ENCODE measurements around the gene HYAL3. TPM values are rescaled to one million over a fixed set of nuclear protein-coding genes. Genes with fewer than 3 reads are reported as not detected.
A peak's percentile ranks its signal among the peaks of the same experiment; 100 is the strongest.

The HYAL3 gene
- 6.6 TPM for total RNA-seq

GRCh38 chr3:50298836-50299637, at the start of gene HYAL3, which contains the start of gene NAA80:
Gene HYAL3, minus strand, starts transcription at chr3:50299405. Its CDS starts 3,803 bp downstream, at chr3:50295602.
Gene NAA80, minus strand, starts transcription at chr3:50299405. Its CDS starts 1,942 bp downstream, at chr3:50297463.
- peak; percentile 100 for DNase-seq

- peak; percentile 29 for DNase-seq
These were observed 48.1 kb upstream of the HYAL3 start for GRCh38 chr3:50347187-50347813.

- peak; percentile 14 for DNase-seq
These were observed 46.5 kb upstream of the HYAL3 start, which contains the start of gene ZMYND10 for GRCh38 chr3:50345586-50346234. Gene ZMYND10, minus strand, starts transcription at chr3:50345732. Its CDS starts 153 bp downstream, at chr3:50345579.

GRCh38 chr3:50345008-50345407, 45.8 kb upstream of the HYAL3 start:
- no peak for DNase-seq

GRCh38 chr3:50342813-50343633, 43.8 kb upstream of the HYAL3 start:
- no peak for DNase-seq

GRCh38 chr3:50341996-50342650, 42.9 kb upstream of the HYAL3 start:
- DNase-seq = no peak

- DNase-seq = no peak
These were observed 42.3 kb upstream of the HYAL3 start for GRCh38 chr3:50341537-50341936.

- no peak for DNase-seq
These were observed 41.5 kb upstream of the HYAL3 start, which contains the start of gene RASSF1 for GRCh38 chr3:50340448-50341329. Gene RASSF1, minus strand, starts transcription at chr3:50340836. Its CDS starts 31 bp downstream, at chr3:50340805.

- no peak for DNase-seq
These were observed 40.9 kb upstream of the HYAL3 start for GRCh38 chr3:50340147-50340447.

- DNase-seq = no peak
These were observed 40.4 kb upstream of the HYAL3 start for GRCh38 chr3:50339485-50340146.

GRCh38 chr3:50338965-50339364, 39.8 kb upstream of the HYAL3 start:
- DNase-seq = no peak

- DNase-seq = peak; percentile 98
These were observed 38.1 kb upstream of the HYAL3 start for GRCh38 chr3:50337175-50337861.

- no peak for DNase-seq
These were observed 37.4 kb upstream of the HYAL3 start for GRCh38 chr3:50336452-50337174.

- DNase-seq = no peak
These were observed 35.3 kb upstream of the HYAL3 start for GRCh38 chr3:50334339-50335075.

GRCh38 chr3:50333744-50334328, 34.6 kb upstream of the HYAL3 start:
- no peak for DNase-seq

GRCh38 chr3:50331364-50331907, 32.2 kb upstream of the HYAL3 start:
- DNase-seq = no peak

- DNase-seq = no peak
These were observed 31.1 kb upstream of the HYAL3 start for GRCh38 chr3:50330330-50330729.

Data from occipital lobe (tissue), 2 donors.